Measurements from ENCODE around the gene SLC34A3. TPM values are rescaled to one million over a fixed set of nuclear protein-coding genes. Genes with fewer than 3 reads are reported as not detected.

The SLC34A3 gene
- total RNA-seq, 1 donor from 2014 or later, result not detected

DNA sequence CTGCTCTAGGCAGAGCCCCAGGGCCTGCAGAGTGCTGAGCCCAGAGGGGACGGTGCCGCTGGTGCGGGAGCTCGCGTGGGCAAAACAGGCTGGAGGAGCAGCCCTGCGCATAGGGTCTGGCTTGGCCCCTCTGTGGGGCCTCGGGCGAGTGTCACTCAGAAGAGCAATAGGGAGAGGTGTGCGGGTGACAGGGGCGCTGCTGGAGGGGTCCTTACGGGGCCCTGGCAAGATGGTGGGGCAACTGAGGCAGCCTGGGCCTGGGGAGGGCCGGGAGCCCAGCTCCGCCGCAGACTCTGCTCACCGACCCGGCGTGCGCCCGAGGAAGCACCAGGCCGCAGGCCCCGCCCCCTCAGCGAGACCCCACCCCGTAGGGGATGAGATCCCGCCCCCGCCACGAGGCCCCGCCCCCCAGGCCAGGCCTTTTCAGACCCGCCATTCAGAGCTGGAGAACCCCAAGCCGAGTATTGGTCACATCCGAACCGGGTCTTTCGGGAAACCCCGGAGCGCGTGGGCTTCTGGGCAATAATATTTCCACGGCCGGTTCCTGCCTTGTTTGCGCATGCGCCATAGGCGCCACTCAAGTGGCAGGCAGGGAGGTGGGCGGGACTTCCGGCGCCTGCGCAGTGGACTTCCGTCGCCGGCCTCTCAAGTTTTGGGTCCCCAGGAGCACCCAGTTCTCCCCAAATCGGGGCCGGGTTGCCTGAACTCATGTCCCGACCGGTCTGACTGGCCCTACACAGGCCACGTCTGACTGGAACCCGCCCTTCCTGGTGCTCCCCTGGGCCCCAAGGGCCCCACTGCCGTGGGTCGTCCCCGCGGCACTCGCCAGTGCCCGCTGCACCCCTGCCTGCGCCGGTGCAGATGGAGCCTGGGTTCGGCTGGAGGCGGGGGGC lies 7.4 kb upstream of the SLC34A3 start:
- Mint-ChIP-seq H3K27ac (ENCODE audit: unreplicated experiment) (peak overlapping the region; percentile 76), H3K4me1 (ENCODE audit: unreplicated experiment) (peaks cover 15% of the 10 kb centered on the region), H3K4me3 (ENCODE audit: unreplicated experiment) (peak overlapping the region; percentile 74), H3K36me3 (ENCODE audit: unreplicated experiment) (no peaks in the 10 kb centered on the region), H3K9me3 (ENCODE audit: unreplicated experiment) (no peaks in the 10 kb centered on the region), H3K27me3 (ENCODE audit: unreplicated experiment) (no peaks in the 10 kb centered on the region)
- TF ChIP-seq, protein P1, sequence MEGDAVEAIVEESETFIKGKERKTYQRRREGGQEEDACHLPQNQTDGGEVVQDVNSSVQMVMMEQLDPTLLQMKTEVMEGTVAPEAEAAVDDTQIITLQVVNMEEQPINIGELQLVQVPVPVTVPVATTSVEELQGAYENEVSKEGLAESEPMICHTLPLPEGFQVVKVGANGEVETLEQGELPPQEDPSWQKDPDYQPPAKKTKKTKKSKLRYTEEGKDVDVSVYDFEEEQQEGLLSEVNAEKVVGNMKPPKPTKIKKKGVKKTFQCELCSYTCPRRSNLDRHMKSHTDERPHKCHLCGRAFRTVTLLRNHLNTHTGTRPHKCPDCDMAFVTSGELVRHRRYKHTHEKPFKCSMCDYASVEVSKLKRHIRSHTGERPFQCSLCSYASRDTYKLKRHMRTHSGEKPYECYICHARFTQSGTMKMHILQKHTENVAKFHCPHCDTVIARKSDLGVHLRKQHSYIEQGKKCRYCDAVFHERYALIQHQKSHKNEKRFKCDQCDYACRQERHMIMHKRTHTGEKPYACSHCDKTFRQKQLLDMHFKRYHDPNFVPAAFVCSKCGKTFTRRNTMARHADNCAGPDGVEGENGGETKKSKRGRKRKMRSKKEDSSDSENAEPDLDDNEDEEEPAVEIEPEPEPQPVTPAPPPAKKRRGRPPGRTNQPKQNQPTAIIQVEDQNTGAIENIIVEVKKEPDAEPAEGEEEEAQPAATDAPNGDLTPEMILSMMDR (IDR thresholded peaks at IDR 0.05), result no peak
- peak; percentile 99 for DNase-seq (ENCODE audit: extremely low spot score, unreplicated experiment)

DNA sequence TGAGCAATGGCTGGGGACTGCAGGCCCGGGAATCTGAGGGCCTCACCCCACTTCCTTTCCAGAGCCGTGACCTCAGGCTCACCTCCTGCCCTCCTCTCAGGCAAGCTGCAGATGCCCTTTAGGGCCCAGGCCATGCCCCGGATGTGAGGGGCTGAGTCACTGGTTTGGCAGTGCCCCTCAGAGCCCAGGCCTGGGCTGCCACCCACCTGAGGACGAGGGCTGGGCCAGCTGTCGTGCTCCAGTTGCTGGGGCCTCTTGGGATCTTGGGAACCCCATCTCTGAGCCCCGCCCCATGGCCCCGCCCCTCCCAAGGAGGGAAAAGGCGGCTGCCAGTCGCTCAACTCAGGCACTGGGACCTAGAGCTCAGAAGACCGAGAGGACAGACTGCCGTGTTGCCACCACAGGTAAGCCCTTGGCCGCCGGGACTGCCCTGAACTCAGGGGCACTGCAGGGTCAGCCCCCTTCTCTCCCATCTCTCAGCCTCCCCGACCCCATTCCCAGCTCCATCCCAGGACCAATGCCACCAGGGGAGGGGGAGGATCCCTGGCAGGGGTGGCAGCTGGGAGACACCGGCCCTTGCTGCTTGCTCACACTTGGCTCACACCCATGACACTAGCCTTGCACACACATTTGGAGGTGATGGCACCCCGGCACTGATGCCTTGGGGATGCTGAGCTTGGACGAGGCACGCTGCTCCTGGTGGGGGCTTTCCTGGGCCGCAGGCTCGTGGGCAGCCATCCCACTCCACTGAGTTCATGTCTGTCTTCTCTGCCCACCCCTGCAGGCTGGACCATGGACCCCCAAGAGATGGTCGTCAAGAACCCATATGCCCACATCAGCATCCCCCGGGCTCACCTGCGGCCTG lies 5.6 kb upstream of the SLC34A3 start, which contains the start of gene CYSRT1:
Gene CYSRT1 (plus strand): TSS at position 345 of the 865 bp plus-strand sequence. CDS start 448 bp downstream, at position 793.
- H3K9me3 Mint-ChIP-seq (ENCODE audit: unreplicated experiment), result no peaks in the 10 kb centered on the region
- H3K4me1 Mint-ChIP-seq (ENCODE audit: unreplicated experiment), result peaks cover 10% of the 10 kb centered on the region
- peak within 1 kb of the TSS; percentile 67 for H3K4me3 Mint-ChIP-seq (ENCODE audit: unreplicated experiment)
- H3K27ac Mint-ChIP-seq (ENCODE audit: unreplicated experiment), result peak within 1 kb of the TSS; percentile 47
- TF ChIP-seq, protein P1 (IDR thresholded peaks at IDR 0.05), result no peak
- no peak for DNase-seq (ENCODE audit: extremely low spot score, unreplicated experiment)
- no peaks in the 10 kb centered on the region for H3K36me3 Mint-ChIP-seq (ENCODE audit: unreplicated experiment)
- no peaks in the 10 kb centered on the region for H3K27me3 Mint-ChIP-seq (ENCODE audit: unreplicated experiment)

GRCh38 chr9:137225699-137226331 lies 4.9 kb upstream of the SLC34A3 start:
- no peak overlapping the region for H3K4me3 Mint-ChIP-seq (ENCODE audit: unreplicated experiment)

DNA sequence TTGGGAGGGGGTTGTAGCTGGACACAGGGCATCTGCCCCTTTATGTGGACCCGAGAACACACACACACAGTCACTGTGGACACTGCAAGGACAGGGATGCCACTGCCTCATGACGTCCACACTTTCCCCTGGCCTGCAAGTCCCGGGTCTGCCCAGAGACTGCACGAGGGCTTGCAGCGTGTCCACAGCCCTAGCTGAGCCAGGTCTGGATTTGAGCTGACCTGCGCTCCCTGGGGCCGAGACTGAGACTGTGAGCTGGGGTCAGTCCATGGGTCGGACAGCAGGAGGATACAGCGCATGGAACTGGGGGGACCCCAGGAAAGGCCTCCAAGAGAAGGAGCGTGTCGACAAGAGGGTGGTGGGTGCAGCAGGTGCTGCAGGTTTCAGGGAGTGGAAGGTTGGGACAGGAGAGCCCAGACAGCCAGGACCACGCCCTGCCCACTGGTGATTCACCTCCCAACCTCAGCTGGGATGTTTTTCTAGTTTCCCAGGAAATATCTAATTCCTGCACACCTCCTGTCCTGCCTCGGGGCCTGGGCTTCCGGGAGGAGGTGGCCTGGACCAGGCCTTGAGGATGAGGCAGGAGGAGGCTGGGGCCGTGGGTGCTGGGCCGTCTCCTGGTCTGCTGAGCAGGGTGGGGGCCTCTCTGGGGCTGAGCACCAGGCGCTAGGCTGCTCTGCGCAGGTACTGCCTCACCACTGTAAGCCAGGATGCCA lies 4.2 kb upstream of the SLC34A3 start:
- Mint-ChIP-seq H3K4me3 (ENCODE audit: unreplicated experiment) (no peak overlapping the region), H3K4me1 (ENCODE audit: unreplicated experiment) (peaks cover 10% of the 10 kb centered on the region), H3K36me3 (ENCODE audit: unreplicated experiment) (no peaks in the 10 kb centered on the region), H3K27ac (ENCODE audit: unreplicated experiment) (no peak overlapping the region), H3K27me3 (ENCODE audit: unreplicated experiment) (no peaks in the 10 kb centered on the region), H3K9me3 (ENCODE audit: unreplicated experiment) (no peaks in the 10 kb centered on the region)
- TF ChIP-seq, protein P1 (IDR thresholded peaks at IDR 0.05), result no peak
- DNase-seq (ENCODE audit: extremely low spot score, unreplicated experiment), result no peak

More at GRCh38 chr9:137225699-137226331, 4.9 kb upstream of the SLC34A3 start:
- no peak for DNase-seq (ENCODE audit: extremely low spot score, unreplicated experiment)
- H3K4me1 Mint-ChIP-seq (ENCODE audit: unreplicated experiment), result peaks cover 10% of the 10 kb centered on the region
- TF ChIP-seq, protein P1 (IDR thresholded peaks at IDR 0.05), result no peak
- no peaks in the 10 kb centered on the region for H3K9me3 Mint-ChIP-seq (ENCODE audit: unreplicated experiment)
- no peaks in the 10 kb centered on the region for H3K36me3 Mint-ChIP-seq (ENCODE audit: unreplicated experiment)
- H3K27ac Mint-ChIP-seq (ENCODE audit: unreplicated experiment), result no peak overlapping the region
- no peaks in the 10 kb centered on the region for H3K27me3 Mint-ChIP-seq (ENCODE audit: unreplicated experiment)

Measured in osteocyte (in vitro differentiated cells).